Fibroblast of lung (primary cell): ENCODE data around the gene GRM8. TPM values are rescaled to one million over a fixed set of nuclear protein-coding genes. Genes with fewer than 3 reads are reported as not detected.

Source experiments
- DNase-seq, 2 donors: peaks; one replicate each; pipeline versions ENCODE4 v3.0.0 to v3.0.0-alpha.2; 2010; ENCODE audit warnings: low read depth in 2 of 2
- H2AFZ ChIP-seq: 2 replicates; pipeline ENCODE4 v1.5.1; 2012; ENCODE audit warnings: low read length, control low read depth, inconsistent platforms
- H3K27ac ChIP-seq: 2 replicates; pipeline ENCODE4 v1.5.1; 2011; ENCODE audit warnings: low read length, control low read depth; ENCODE audit not compliant: insufficient read depth
- H3K27me3 ChIP-seq: 2 replicates; pipeline ENCODE4 v1.5.1; 2011; ENCODE audit warnings: mild to moderate bottlenecking, low read length; ENCODE audit not compliant: control insufficient read depth, insufficient read depth
- H3K36me3 ChIP-seq: 2 replicates; pipeline ENCODE4 v1.5.1; 2011; ENCODE audit warnings: low read length; ENCODE audit not compliant: control insufficient read depth, insufficient read depth
- H3K4me1 ChIP-seq: 2 replicates; pipeline ENCODE4 v1.5.1; 2011; ENCODE audit warnings: low read length; ENCODE audit not compliant: control insufficient read depth, insufficient read depth; ENCODE audit errors: extremely low read depth
- H3K4me2 ChIP-seq: 2 replicates; pipeline ENCODE4 v1.5.1; 2011; ENCODE audit warnings: low read length, control low read depth; ENCODE audit not compliant: insufficient read depth; ENCODE audit errors: extremely low read depth
- H3K4me3 ChIP-seq, 4 experiments: fragments of 200-600 bp in 1 of 4; sonication (generic) in 1 of 4; replicated peaks in 1 of 4; 2 replicates each; pipeline ENCODE4 v1.5.1; 2011 to 2016; ENCODE audit warnings: low read length in 4 of 4, low read depth in 3 of 4, mild to moderate bottlenecking in 3 of 4, control low read depth in 2 of 4, inconsistent platforms in 1 of 4, mixed read lengths in 1 of 4; ENCODE audit not compliant: insufficient read depth in 1 of 4; ENCODE audit errors: control extremely low read depth in 1 of 4
- H3K79me2 ChIP-seq: 2 replicates; pipeline ENCODE4 v1.5.1; 2012; ENCODE audit warnings: mild to moderate bottlenecking, low read length, inconsistent platforms; ENCODE audit not compliant: control insufficient read depth, insufficient read depth
- H3K9ac ChIP-seq: 2 replicates; pipeline ENCODE4 v1.5.1; 2011; ENCODE audit warnings: mild to moderate bottlenecking, low read length, control low read depth; ENCODE audit not compliant: insufficient read depth
- H3K9me3 ChIP-seq: 2 replicates; pipeline ENCODE4 v1.5.1; 2012; ENCODE audit warnings: low read depth, low read length; ENCODE audit not compliant: control insufficient read depth, insufficient read depth
- H4K20me1 ChIP-seq: 2 replicates; pipeline ENCODE4 v1.5.1; 2011; ENCODE audit warnings: low read length; ENCODE audit not compliant: control insufficient read depth, insufficient read depth; ENCODE audit errors: extremely low read depth
- CTCF ChIP-seq, 2 donors: IDR thresholded peaks in 1 of 2; conservative IDR thresholded peaks in 1 of 2; 1 replicate in 1 of 2; 2 replicates in 1 of 2; pipeline ENCODE4 v1.5.1; 2011 to 2012; ENCODE audit warnings: low read length in 2 of 2, control low read depth in 1 of 2, inconsistent platforms in 1 of 2, low read depth in 1 of 2, mild to moderate bottlenecking in 1 of 2
- EZH2 ChIP-seq: IDR thresholded peaks from 2 replicates; pipeline ENCODE4 v1.5.1; 2012; ENCODE audit warnings: low read length, control low read depth, mild to moderate bottlenecking; ENCODE audit errors: missing control alignments
- polyA plus RNA-seq, 2 donors: library from polyadenylated mRNA; depleted of rRNA in 1 of 2; stranded (reverse) in 1 of 2; unstranded in 1 of 2; fragments of >200 nt; gene quantifications; 2 replicates each; pipeline ENCODE4 v1.2.1, GENCODE V29; 2011 to 2012; ENCODE audit warnings: missing spikeins in 1 of 2
- total RNA-seq: library from RNA; depleted of rRNA; stranded (reverse); fragments of >200 nt; gene quantifications from 2 replicates; pipeline ENCODE4 v1.2.1, GENCODE V29; 2014

The GRM8 gene
- total and polyA plus RNA-seq, 2 donors (not counting 1 experiment from before 2014, with no cell fraction given) = not detected

- Histone ChIP-seq H3K27ac (no peak overlapping the region), H3K4me1 (no peaks in the 10 kb centered on the region), H3K79me2 (no peaks in the 10 kb centered on the region), H3K27me3 (no peaks in the 10 kb centered on the region), H3K4me3 (no peak overlapping the region), H3K4me2 (no peak overlapping the region), H2AFZ (no peak overlapping the region), H4K20me1 (no peaks in the 10 kb centered on the region), H3K9ac (no peak overlapping the region), H3K36me3 (no peaks in the 10 kb centered on the region), H3K9me3 (no peaks in the 10 kb centered on the region)
- TF ChIP-seq CTCF (conservative IDR thresholded peaks at IDR 0.05 in 1 of 2, IDR thresholded peaks at IDR 0.05 in 1 of 2; ENCODE audit: low read depth in 1 of 2, low read length in 2 of 2) = no peak
- no peak for TF ChIP-seq EZH2
- no peak for DNase-seq
These were observed 22.4 kb downstream of the GRM8 start for GRCh38 chr7:127230192-127230925.

GRCh38 chr7:127226685-127227374, 25.9 kb downstream of the GRM8 start:
- H3K4me1 ChIP-seq = no peaks in the 10 kb centered on the region
- H3K36me3 ChIP-seq = no peaks in the 10 kb centered on the region
- H3K9me3 ChIP-seq = no peaks in the 10 kb centered on the region
- H3K4me3 ChIP-seq = no peak overlapping the region
- DNase-seq = no peak
- no peaks in the 10 kb centered on the region for H4K20me1 ChIP-seq
- no peaks in the 10 kb centered on the region for H3K27me3 ChIP-seq
- no peak overlapping the region for H3K4me2 ChIP-seq
- no peak overlapping the region for H2AFZ ChIP-seq
- no peaks in the 10 kb centered on the region for H3K79me2 ChIP-seq
- TF ChIP-seq CTCF (conservative IDR thresholded peaks at IDR 0.05 in 1 of 2, IDR thresholded peaks at IDR 0.05 in 1 of 2; ENCODE audit: low read depth in 1 of 2, low read length in 2 of 2) (no peak), EZH2 (no peak)
- H3K9ac ChIP-seq = no peak overlapping the region
- no peak overlapping the region for H3K27ac ChIP-seq

GRCh38 chr7:127221731-127222130, 31.0 kb downstream of the GRM8 start:
- H3K9ac ChIP-seq = no peak overlapping the region
- no peak overlapping the region for H3K4me2 ChIP-seq
- no peak overlapping the region for H3K27ac ChIP-seq
- no peaks in the 10 kb centered on the region for H3K79me2 ChIP-seq
- no peaks in the 10 kb centered on the region for H3K27me3 ChIP-seq
- H3K4me1 ChIP-seq = no peaks in the 10 kb centered on the region
- H3K9me3 ChIP-seq = no peaks in the 10 kb centered on the region
- H4K20me1 ChIP-seq = no peaks in the 10 kb centered on the region
- no peak for DNase-seq
- no peak overlapping the region for H2AFZ ChIP-seq
- TF ChIP-seq CTCF (conservative IDR thresholded peaks at IDR 0.05 in 1 of 2, IDR thresholded peaks at IDR 0.05 in 1 of 2; ENCODE audit: low read depth in 1 of 2, low read length in 2 of 2) = no peak
- TF ChIP-seq EZH2 = no peak
- H3K36me3 ChIP-seq = no peaks in the 10 kb centered on the region
- H3K4me3 ChIP-seq = no peak overlapping the region
